ENCODE measurements around the gene PTGDS.
"Not testable (repeated sequence)": the region's sequence is repeated elsewhere in the genome, so short reads cannot be mapped to it uniquely, and the experiment has no call there.

Gene PTGDS

DNA sequence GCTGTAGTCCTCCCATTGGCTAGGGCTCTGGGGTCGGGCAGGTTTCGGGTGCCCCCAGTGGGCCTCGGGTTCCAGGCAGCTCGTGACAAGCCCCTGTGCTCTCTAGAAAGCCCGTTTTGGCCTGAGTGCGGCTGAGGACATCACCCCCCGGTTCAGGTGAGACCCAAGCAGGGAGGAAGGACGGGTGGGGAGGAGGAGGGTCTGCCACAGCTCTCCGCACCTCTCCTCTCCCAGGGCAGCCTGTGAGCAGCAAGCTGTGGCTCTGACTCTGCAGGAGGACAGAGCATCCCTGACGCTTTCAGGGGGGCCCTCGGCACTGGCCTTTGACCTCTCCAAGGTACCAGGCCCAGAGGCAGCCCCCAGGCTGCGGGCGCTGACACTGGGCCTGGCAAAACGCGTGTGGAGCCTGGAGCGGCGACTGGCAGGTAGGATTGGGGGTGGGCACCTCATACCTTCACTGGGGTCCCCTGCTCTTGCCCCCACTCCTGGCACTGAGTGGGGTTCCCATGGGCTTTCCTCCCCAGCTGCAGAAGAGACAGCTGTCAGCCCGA, 15.6 kb downstream of the PTGDS start:
- DNase-seq = no peak

DNA sequence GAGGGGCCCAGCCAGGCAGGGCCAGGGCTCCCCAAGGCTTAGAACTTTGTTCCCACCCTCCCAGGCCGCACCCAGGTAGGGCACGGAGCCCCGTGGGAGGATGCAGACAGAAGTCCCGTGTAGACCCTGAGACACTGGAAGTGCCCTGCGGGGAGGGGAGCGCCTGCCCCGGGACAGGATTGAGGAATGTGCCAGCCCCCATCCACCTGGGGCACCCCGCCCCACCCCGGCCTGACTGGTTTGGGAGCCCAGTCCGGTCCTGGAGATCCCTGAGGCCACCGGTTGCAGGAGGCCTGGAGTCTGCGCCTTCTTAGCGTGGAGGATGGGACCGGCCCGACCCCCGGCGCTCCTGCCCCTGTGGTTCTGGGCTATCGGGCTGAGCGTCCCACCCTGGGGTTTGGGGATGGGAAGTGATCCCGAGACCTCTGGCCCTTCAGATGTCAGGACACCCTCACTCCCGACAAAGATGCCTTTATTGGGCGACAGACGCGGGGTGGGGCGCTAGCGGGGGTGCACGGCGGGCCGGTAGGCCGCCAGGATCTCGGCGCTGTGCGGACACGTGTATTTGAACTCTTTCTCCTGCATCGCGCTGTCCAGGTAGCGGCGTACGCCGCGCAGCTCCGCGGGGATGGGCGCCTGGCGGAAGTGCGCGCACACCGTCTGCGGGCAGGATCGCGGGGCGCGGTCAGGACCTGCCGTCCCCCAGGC, 17.0 kb downstream of the PTGDS start:
- DNase-seq = no peak

DNA sequence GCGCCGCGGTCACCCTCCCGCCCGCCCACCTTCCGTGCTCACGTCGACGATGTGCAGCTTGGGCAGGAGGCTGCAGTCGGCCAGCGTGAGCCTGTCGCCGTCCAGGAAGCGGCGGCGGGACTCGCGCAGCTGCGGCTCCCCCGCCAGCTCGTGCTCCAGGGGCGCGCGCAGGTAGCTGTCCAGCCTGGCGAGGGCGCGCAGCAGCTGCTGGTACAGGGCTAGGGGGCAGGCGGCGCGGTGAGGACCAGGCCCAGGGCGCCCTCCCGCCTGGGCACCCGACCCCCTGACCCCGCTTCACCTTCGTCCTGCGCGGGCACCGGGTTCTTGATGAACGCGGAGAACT, 17.6 kb downstream of the PTGDS start:
- DNase-seq = no peak

DNA sequence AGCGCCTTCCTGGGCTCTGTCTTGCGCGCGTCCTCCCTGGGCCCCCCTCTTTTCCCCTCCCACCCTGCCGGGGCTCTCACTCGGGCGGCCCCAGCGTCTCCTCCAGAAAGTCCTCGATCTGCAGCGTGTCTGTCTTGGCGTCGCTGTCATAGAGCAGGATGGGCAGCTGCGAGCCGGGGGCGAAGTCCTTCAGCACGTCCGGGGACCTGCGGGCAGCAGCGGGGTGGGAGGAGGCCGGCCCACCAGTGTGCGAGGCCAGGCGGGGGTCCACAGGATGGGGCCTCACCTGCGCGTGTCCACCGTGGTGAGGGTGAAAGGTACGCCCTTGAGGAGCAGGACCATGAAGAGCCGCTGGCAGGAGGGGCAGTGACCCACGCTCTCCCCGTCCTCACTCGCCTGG, 18.1 kb downstream of the PTGDS start:
- no peak for DNase-seq

DNA sequence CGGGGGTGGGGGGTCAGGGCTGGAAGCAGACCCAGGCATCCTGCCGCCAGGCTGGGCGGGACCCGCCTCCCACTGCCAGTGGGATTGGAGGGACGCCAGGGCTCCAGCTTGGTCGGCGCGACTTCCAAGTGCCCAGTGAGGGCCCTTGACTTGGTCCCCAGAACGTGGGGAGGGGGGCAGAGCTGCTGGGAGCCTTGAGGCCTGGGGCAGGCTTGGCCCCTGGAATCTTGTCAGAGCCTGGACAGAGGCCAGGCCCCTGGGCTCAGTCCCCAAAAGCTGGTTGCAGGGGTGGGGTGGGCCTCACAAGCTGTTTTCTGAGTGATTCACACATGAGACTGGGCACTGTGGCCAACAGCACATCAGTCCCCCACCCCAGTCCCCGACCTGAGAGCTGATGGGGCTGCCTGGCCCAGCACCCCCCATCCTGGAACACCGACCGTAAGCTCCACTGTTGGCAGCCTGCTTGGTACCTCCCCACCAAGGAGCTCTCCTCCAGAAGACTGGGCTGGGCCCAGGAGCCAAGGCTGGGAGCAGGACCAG, 18.5 kb downstream of the PTGDS start:
- DNase-seq = no peak

DNA sequence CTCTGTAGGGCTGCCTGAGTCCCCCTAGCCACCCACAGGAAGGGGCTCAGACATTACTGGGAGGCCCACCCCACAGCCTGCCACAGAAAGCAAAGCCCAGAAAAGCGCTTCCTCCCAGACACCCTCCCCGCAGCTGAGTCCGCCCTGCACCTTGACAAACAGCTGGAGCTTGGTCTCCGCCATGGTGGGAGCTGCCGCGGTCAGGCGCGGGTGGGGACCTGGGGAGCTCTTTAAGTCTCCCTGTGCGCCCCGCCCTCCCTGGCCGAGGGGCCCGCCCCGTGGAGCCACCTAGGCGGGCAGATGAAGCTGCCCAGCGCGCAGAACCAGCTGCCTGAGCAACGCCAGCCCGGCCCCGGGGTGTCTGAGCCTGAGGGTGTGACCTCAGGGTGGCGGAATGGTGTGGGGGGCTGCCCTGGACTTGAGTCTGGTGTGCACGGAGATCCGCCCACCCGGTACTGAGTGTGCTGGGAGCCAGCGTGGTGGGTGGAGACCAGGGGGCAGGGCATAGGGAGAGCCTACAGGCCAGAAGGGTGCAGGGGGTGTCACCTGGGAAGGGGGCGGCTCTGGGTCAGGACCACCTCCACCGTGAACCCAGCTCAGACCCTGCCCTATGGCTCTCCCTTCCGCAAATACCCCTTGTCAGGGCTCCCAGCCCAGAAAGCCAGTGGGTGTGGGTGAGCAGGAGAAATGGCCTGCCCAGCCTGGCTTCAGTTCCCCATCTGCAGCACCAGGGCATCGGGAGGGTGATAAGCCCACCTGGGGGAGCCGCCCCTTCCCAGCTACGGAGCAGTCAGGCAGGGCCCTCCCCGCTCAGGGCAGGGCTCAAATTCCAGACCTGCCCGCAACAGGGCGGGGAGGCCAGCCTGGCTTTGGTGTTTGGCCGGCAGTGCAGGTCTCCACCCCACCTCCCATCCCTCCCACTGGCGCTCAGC, 19.3 kb downstream of the PTGDS start, which contains the start of gene CLIC3:
CLIC3 (minus strand) TSS at position 208 of the 932 bp plus-strand sequence; CDS start at position 183, 25 bp downstream.
- peak; percentile 32 for DNase-seq

DNA sequence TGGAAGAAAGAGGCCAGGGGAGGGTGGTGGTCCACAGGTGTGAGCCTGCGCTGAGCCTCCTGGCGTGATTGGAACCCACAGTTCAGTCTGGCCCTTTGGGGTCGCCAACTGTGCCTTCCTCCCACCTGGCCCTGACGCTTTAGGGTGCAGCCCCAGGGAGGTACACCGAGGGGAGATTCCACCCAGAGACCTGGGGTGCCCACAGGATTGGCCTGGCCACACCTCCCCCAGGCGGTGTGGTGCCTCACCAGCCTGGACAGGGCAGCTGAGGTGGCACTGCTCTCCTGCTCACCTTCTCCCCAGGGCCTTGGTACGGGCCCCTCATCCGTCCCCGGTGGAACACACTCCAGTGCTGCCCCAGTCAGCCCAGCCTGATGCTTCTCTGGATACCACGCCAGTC, 20.1 kb downstream of the PTGDS start:
- no peak for DNase-seq

DNA sequence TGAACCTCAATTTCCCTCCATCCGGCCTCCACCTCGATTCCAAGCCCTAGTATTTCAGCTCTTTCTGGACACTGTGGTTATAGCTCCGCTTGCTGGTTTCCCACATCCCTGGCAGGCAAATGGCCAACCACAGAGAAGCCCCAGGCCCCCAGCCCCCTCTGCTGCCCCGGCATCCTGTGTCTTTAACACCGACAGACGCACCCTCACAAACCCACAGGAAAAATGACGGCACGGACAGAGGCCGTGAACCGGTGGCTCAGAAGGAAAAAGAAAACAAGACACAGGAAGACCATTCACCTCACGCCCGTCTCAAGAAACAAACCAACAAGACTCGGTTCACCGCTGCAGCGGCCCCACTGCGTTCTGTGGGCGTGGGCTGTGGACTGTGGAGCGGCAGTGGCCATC, 20.5 kb downstream of the PTGDS start:
- DNase-seq = no peak

DNA sequence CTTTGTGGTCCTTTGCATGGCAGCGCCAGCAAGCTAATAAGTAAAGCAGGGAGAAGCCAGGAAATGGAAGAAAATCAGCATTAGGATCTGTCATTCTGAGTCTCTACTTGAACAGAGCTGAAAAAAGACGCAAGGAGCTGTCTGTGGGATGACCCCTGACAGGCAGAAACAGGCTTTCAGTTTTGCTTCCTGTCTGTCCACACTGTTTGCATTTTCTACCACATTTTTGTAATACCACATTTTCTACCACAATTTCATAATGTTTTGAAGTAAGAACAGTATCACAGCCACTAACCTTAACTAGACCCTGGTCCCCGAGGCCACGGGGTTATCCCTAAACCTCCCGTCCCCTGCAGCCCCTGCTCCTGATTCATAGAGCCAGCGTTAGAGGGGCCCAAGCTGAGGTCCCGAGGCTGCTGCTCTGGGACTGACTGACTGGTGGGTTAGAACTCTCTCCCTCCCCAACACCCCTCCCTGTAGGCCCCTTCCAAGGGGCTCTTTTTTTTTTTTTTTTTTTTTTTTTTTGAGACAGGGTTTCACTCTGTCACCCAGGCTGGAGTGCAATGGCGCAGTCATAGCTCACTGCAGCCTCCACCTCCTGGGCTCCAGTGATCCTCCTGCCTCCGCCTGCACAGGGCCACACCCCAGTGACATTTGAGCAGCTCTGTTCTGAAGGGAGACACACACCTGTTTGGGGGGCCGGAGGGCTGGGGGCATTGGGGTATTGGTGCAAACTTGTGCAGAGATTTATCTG, 23.1 kb downstream of the PTGDS start:
- DNase-seq = peak; percentile 29

DNA sequence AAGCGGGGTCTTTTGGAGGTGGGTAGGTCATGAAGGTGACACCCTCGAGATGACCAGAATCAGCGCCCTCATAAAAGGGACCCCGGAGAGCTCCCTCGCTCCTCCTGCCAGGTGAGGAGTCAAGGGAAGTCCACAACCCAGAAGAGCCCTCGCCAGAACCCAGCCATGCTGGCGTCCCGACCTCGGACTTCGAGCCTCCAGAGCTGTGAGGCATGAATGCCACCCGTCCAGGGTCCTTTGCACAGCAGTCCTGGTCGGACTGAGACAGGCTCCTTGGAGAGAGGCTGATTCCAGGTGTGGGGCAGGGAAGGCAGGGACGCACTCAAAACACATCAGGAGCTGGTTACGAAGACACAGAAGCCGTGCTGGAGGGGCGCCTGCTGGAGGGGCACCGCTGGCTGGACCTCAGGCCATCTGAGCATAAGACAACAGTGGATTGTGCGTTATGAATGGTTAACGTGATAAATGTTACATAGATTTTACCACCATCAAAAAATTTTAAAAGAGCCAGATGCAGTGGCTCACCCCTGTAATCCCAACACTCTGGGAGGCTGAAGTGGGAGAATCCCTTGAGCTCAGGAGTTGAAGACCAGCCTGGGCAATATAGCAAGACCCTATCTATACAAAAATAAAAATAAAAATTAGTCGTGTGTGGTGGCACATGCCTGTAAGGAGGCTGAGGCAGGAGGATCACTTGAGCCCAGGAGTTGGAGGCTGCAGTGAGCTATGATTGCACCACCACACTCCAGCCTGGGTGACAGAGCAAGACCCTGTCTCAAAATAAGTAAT, 24.7 kb downstream of the PTGDS start:
- DNase-seq = no peak

DNA sequence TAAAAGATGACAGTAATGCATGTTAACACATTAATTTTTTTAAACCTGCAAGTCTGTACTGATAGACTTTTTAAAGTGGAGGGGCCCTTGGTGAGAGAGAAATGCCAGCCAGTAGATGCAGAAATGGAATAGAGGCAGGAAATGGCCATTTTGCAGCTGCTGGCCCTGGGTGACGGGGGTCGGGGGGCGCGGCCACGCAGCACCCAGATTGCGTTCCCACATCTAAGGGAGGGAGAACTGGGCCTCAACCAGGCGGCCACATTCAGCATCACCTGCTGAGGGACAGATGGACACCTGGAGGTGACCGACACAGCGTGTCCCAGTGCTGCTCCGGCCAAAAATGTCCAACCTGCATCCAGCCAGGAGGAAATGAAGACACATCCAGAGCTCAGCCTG, 25.3 kb downstream of the PTGDS start:
- DNase-seq = no peak

DNA sequence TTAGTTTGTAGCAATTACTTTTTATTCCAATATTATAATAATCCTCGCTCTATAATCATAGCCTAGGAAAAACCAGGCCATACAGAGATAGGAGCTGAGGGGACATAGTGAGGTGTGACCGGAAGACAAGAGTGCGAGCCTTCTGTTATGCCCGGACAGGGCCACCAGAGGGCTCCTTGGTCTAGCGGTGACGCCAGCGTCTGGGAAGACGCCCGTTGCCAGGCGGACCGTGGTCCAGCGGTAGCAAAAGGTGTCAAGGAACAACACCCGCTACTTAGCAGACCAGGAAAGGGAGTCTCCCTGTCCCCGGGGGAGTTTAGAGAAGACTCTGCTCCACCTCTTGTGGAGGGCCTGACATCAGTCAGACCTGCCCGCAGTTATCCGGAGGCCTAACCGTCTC, 27.0 kb downstream of the PTGDS start:
- DNase-seq = not testable (repeated sequence)

DNA sequence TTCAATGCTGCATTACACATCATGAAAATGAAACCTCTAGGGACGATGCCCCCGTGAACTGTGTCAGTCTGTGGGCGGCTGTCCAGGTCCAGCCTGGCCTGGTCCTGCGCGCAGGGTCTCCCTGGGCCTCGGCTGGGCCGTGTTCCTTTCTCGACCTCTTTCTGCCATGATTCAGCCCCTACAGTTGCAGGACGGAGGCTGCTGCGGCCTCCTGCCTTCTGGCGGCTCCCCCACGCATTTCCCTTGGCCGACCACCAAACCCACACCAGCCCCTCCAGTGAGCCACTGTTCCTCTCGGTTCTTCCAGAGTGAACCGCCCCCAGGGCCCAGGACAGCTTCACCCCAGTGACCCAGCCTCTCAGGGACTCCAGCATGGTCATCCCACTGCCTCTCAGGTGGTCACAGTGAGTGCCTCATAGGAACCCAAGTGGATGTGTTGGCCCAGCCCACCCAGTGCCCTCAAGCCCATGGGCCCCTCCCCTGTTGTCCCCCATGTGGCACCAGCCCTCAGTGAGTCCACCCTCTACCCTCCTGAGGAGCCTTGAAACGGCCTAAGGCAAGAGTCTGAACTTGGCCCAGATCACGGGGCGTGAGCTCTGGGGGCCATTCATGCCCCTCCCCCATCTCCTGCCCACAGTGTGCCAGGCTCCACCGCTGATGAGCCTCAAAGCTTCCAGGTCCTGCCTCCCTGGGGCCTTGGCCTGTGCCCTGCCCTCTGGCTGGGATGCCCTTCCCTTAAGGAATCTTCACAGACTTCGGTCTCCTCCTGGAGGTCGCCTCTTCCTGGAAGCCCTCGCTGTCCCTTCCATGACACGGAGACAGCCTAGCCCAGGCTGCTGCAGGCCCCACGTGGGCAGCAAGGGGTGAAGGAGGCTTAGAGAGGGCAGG, 29.1 kb downstream of the PTGDS start:
- no peak for DNase-seq

DNA sequence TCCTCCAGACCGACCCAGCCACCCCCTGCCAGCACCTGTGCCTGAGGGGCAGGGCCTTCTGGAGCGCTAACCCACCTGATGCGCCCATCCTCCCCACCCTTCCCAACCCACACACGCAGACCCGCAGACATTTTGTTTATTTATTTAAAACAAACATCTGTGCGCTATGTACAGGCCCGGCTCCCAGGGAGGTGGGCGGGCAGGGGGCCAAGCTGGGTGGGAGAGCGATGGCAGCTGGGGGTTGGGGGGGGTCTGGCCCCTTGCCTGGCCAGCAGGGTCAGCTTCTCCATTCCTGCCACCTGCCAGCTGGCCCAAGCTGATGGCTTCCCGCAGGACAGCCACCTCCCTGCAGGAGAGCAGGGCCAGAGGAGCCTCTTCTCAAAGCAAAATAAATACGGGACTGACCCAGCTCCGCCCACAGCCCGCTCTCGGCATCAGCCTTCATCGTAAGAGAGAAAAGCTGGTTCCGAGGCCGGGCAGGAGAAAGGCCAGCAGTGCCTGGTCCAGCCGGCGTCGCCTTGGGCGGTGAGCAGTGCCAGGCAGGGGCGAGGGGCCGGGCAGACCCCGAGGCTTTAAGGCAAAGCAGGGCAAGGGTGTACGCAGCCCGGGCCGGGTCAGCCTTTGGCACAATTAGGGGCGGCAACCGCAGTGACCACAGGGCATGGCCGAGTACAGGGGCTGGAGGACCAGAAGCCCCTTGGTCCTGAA, 30.0 kb downstream of the PTGDS start:
- no peak for DNase-seq

DNA sequence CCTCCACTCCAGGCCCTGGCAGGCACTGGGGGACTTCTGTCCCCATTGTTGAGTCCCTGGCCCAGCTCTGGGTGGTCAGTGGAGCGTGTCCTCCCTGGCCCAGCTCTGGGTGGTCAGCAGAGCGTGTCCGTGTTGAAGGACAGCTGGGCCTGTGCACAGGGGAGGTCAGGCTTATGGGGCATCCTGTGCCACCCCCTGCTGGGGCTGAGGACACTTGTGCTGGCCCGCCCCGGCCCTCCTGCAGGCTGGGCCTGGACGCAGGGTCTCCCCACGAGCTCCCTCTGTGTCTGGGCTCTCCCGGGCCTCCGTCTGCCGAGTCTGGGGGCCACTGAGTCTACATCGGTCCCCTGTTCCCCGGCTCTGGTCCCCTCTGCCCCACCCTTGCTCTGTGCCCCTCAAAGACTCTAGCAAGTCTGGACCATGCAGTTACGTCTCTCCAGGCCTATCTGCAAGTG, 30.5 kb downstream of the PTGDS start:
- no peak for DNase-seq

DNA sequence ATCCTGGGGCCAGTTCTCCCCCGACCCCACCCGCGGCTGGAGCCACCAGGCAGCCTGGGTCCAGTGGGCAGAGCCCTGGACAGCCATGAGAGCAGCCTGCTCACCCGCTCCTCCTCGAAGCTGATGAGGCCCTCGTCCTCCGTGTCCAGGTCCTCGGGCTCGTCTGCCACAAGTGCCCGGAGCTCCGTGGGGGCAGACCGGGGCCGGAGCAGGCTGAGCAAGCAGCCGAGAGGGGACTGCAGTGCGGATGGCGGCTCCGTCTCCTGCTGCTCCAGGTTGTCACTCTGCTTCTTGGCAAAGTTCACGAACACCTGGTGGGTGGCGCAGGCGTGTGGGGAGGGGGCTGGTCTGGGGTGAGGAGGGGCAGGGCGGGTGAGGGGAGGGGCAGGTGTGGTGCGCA, 31.0 kb downstream of the PTGDS start:
- DNase-seq = no peak

DNA sequence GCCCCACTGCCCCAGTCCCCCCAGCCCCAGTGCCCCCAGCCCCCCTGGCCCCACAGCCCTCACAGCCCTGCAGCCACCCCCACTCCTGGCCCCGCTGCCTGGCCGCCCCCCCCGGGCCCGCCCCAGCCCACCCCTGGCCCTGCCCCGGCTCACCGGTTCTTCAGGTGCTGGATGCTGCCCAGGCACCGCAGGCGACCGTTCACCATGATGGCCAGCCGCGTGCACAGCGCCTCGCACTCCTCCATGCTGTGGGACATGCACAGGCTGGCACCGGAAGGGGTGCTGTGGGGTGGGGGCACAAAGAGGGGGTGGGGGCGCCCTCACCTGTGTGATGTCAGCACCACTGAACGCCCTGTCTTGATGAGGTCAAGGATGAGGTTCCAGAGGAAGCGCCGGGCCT, 31.9 kb downstream of the PTGDS start:
- no peak for DNase-seq

DNA sequence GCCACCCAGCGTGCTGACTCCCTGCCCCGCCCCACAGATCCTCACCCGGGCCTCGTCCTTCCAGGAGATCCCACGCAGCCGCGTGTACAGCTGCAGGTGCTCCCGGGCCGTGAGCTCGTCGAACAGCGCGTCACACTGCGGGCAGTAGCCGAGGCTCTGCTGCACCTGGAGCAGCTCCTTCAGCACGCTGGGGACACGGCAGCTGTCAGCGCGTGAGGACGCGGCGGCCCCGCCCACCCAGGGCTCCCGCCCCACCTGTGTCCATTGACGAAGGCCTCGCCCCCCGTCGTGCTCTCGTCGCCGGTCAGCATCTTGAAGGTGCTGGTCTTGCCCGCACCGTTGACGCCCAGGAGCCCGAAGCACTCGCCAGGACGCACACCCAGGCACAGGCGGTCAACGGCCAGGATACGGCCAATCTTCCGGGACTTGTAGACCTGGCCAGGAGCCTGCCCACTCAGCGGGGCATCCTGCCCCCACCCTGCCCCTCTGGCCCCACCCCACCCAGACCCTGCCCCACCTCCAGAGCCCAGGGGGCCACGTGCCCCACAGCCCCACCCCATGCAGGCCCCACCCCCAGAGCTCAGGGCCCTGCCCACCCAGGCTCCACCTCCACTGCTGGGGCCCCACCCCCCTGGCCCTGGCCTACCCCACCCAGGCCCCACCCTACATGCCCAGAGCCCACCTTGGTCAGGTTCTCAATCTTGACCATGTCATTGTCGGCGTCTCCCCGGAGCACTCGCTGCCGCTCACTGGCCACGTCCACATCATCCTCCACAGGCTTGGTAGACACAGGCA, 32.8 kb downstream of the PTGDS start:
- DNase-seq = no peak

DNA sequence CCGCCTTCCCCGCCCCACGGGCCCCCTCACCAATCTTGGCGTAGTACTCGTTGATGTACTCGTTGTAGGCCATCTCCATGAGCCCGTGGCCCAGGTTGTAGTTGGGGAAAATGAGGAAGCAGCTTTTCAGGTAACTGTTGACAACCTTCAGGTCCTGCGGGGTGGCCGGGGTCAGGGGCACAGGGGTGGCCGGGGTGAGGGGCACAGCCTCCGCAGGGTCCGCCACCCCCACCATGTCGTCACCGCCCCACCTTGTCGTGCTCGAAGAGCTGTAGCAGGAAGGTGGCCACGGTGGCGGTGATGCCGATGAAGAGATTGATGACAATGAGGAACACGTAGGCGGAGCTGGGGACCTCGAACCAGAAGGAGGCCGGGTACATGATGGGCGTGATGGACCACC, 33.9 kb downstream of the PTGDS start:
- DNase-seq = no peak

Data from stimulated activated naive CD4-positive, alpha-beta T cell treated with Interleukin-2 at 50 U/mL for 16 hours (primary cell).